Keratinocyte (primary cell): Measurements from ENCODE around the gene NSMCE1. TPM values are rescaled to one million over a fixed set of nuclear protein-coding genes. Genes with fewer than 3 reads are reported as not detected.
"Not testable (repeated sequence)": the region's sequence is repeated elsewhere in the genome, so short reads cannot be mapped to it uniquely, and the experiment has no call there.

Experiments
- DNase-seq: peaks from one replicate; pipeline ENCODE4 v3.0.0-alpha.2; 2011; ENCODE audit warnings: low read depth, missing footprints, low spot score
- FAIRE-seq: peaks from 2 replicates; lab custom pipeline; 2011; peaks lifted over from hg19 to GRCh38; lab: Jason Lieb, UNC
- H2AFZ ChIP-seq: 2 replicates; pipeline ENCODE4 v1.6.0; 2012; ENCODE audit warnings: low read length, control low read depth, inconsistent platforms; ENCODE audit not compliant: control insufficient read depth
- H3K27ac ChIP-seq: 2 replicates; pipeline ENCODE4 v1.5.1; 2011; ENCODE audit warnings: low read length; ENCODE audit not compliant: control insufficient read depth, insufficient read depth
- H3K27me3 ChIP-seq: 3 replicates; pipeline ENCODE4 v1.6.0; 2011; ENCODE audit warnings: low read length; ENCODE audit not compliant: control insufficient read depth, insufficient read depth; ENCODE audit errors: extremely low read depth
- H3K36me3 ChIP-seq, 2 experiments: 2 replicates in 1 of 2; 3 replicates in 1 of 2; pipeline ENCODE4 v1.5.1; 2011; ENCODE audit warnings: low read length in 2 of 2, mild to moderate bottlenecking in 1 of 2; ENCODE audit not compliant: control insufficient read depth in 2 of 2, insufficient read depth in 2 of 2; ENCODE audit errors: extremely low read depth in 1 of 2
- H3K4me1 ChIP-seq: 3 replicates; pipeline ENCODE4 v1.5.1; 2011; ENCODE audit warnings: low read length; ENCODE audit not compliant: control insufficient read depth, insufficient read depth; ENCODE audit errors: extremely low read depth
- H3K4me2 ChIP-seq: 3 replicates; pipeline ENCODE4 v1.6.0; 2011; ENCODE audit warnings: low read depth, low read length; ENCODE audit not compliant: control insufficient read depth, insufficient read depth; ENCODE audit errors: extremely low read depth
- H3K4me3 ChIP-seq, 3 experiments: fragments of 200-600 bp in 1 of 3; sonication (generic) in 1 of 3; 2 replicates in 2 of 3; 3 replicates in 1 of 3; pipeline ENCODE4 v1.5.1; 2011 to 2016; ENCODE audit warnings: low read length in 3 of 3, mild to moderate bottlenecking in 3 of 3, control low read depth in 2 of 3, inconsistent platforms in 1 of 3, low read depth in 1 of 3, mixed read lengths in 1 of 3, mixed run types in 1 of 3, moderate library complexity in 1 of 3; ENCODE audit not compliant: control insufficient read depth in 2 of 3, insufficient read depth in 2 of 3; ENCODE audit errors: extremely low read depth in 1 of 3
- H3K79me2 ChIP-seq: 2 replicates; pipeline ENCODE4 v1.6.0; 2012; ENCODE audit warnings: low read length; ENCODE audit not compliant: control insufficient read depth, insufficient read depth
- H3K9ac ChIP-seq: 3 replicates; pipeline ENCODE4 v1.6.0; 2011; ENCODE audit warnings: low read length; ENCODE audit not compliant: control insufficient read depth, insufficient read depth; ENCODE audit errors: extremely low read depth
- H3K9me1 ChIP-seq: 3 replicates; pipeline ENCODE4 v1.6.0; 2011; ENCODE audit warnings: low read length; ENCODE audit not compliant: control insufficient read depth, insufficient read depth; ENCODE audit errors: extremely low read depth
- H3K9me3 ChIP-seq: 2 replicates; pipeline ENCODE4 v1.5.1; 2012; ENCODE audit warnings: low read depth, low read length; ENCODE audit not compliant: control insufficient read depth
- H4K20me1 ChIP-seq: 3 replicates; pipeline ENCODE4 v1.6.0; 2011; ENCODE audit warnings: low read length; ENCODE audit not compliant: control insufficient read depth, insufficient read depth; ENCODE audit errors: extremely low read depth
- CTCF ChIP-seq, 3 experiments: IDR thresholded peaks in 1 of 3; conservative IDR thresholded peaks in 1 of 3; optimal IDR thresholded peaks in 1 of 3; 2 replicates in 2 of 3; 3 replicates in 1 of 3; pipeline versions ENCODE3 to v1.5.1; 2011; ENCODE audit warnings: low read length in 3 of 3, mild to moderate bottlenecking in 3 of 3, moderate library complexity in 2 of 3, control low read depth in 1 of 3, inconsistent platforms in 1 of 3; ENCODE audit not compliant: insufficient read depth in 2 of 3; ENCODE audit errors: extremely low read depth in 1 of 3
- EZH2 ChIP-seq: IDR thresholded peaks from one replicate; pipeline ENCODE4 v1.6.1; 2012; ENCODE audit warnings: inconsistent platforms, mild to moderate bottlenecking, low read length, moderate library complexity
- dilution Hi-C: fragments of 300-500 bp; cut with MboI; formaldehyde crosslinking; loops from one replicate; pipeline ENCODE4 v1.7.0; 2020; ENCODE audit warnings: low sequenced_read_pairs; ENCODE audit not compliant: extremely low pct_ligation_motif_present
- polyA plus RNA-seq, 5 experiments: library from polyadenylated mRNA; depleted of rRNA in 3 of 5; stranded (reverse) in 3 of 5; stranded (forward) in 1 of 5; unstranded in 1 of 5; fragments of >200 nt; gene quantifications; 1 replicate in 1 of 5; 2 replicates in 3 of 5; 3 replicates in 1 of 5; pipeline versions ENCODE4 v1.2.1 to v1.2.3, GENCODE V29; 2011 to 2012; ENCODE audit warnings: missing spikeins in 2 of 5, low read depth in 1 of 5, low replicate concordance in 1 of 5

Gene NSMCE1
- polyA plus RNA-seq, 1 donor (not counting 4 experiments of a cell fraction or from before 2014, with no cell fraction given), result 55.9 TPM

- H3K4me1 ChIP-seq, result peaks cover under 1% of the 10 kb centered on the region
- H4K20me1 ChIP-seq, result no peaks in the 10 kb centered on the region
- TF ChIP-seq CTCF (optimal IDR thresholded peaks at IDR 0.05 in 1 of 3, IDR thresholded peaks at IDR 0.05 in 1 of 3, conservative IDR thresholded peaks at IDR 0.05 in 1 of 3; ENCODE audit: extremely low read depth in 1 of 3, insufficient read depth in 2 of 3, low read length in 3 of 3), result no peak
- no peak for TF ChIP-seq EZH2
- H3K79me2 ChIP-seq, result peaks cover 7% of the 10 kb centered on the region
- H3K4me3 ChIP-seq, result no peak overlapping the region
- FAIRE-seq (no peak), DNase-seq (no peak)
- dilution Hi-C loops, result no loop called here
- no peaks in the 10 kb centered on the region for H3K27me3 ChIP-seq
- H3K4me2 ChIP-seq, result no peak overlapping the region
- no peaks in the 10 kb centered on the region for H3K9me3 ChIP-seq
- no peak overlapping the region for H2AFZ ChIP-seq
- H3K9ac ChIP-seq, result no peak overlapping the region
- H3K27ac ChIP-seq, result no peak overlapping the region
- H3K36me3 ChIP-seq, result peaks cover 0 to 4% of the 10 kb centered on the region in 2 experiments
- no peaks in the 10 kb centered on the region for H3K9me1 ChIP-seq
Measured at GRCh38 chr16:27248036-27248435, 20.5 kb downstream of the NSMCE1 start.

- DNase-seq, dilution Hi-C loops, H3K27ac ChIP-seq, H3K9me1 ChIP-seq, H3K4me2 ChIP-seq, H3K9me3 ChIP-seq, FAIRE-seq, H3K4me3 ChIP-seq, H3K79me2 ChIP-seq, H3K27me3 ChIP-seq, H4K20me1 ChIP-seq, H3K36me3 ChIP-seq, H2AFZ ChIP-seq, H3K4me1 ChIP-seq, H3K9ac ChIP-seq: not testable (repeated sequence)
Measured at GRCh38 chr16:27247076-27247475, 21.5 kb downstream of the NSMCE1 start.

- Histone ChIP-seq H2AFZ (no peak overlapping the region), H3K27me3 (no peaks in the 10 kb centered on the region), H3K4me3 (no peak overlapping the region), H3K27ac (no peak overlapping the region), H3K9me3 (no peaks in the 10 kb centered on the region), H3K36me3 (peaks cover 0 to 3% of the 10 kb centered on the region in 2 experiments), H4K20me1 (no peaks in the 10 kb centered on the region), H3K79me2 (peaks cover 7% of the 10 kb centered on the region), H3K9me1 (no peaks in the 10 kb centered on the region), H3K4me2 (no peak overlapping the region), H3K4me1 (no peaks in the 10 kb centered on the region), H3K9ac (no peak overlapping the region)
- DNase-seq (no peak), FAIRE-seq (no peak)
- TF ChIP-seq EZH2 (no peak), CTCF (optimal IDR thresholded peaks at IDR 0.05 in 1 of 3, IDR thresholded peaks at IDR 0.05 in 1 of 3, conservative IDR thresholded peaks at IDR 0.05 in 1 of 3; ENCODE audit: extremely low read depth in 1 of 3, insufficient read depth in 2 of 3, low read length in 3 of 3) (no peak)
- dilution Hi-C loops, result no loop called here
Measured at GRCh38 chr16:27246439-27246838, 22.1 kb downstream of the NSMCE1 start.
